Caki2 (cell line): ENCODE data around the gene NTNG2. TPM values are rescaled to one million over a fixed set of nuclear protein-coding genes. Genes with fewer than 3 reads are reported as not detected.
"Not testable (repeated sequence)": the region's sequence is repeated elsewhere in the genome, so short reads cannot be mapped to it uniquely, and the experiment has no call there.

Experiments used
- DNase-seq: peaks from one replicate; pipeline ENCODE4 v3.0.0-alpha.2; 2015; ENCODE audit warnings: low read depth
- in situ Hi-C: cut with HindIII; loops from 2 replicates; pipeline ENCODE4 v1.10.0; 2016; ENCODE audit warnings: low sequenced_read_pairs, low pct_unique_long_range_greater_than_20kb, mixed read lengths
- total RNA-seq: library from RNA; depleted of rRNA; stranded (reverse); fragments of >200 nt; shearing (Covaris generic); gene quantifications from 2 replicates; pipeline ENCODE4 v1.2.3, GENCODE V29; 2014; ENCODE audit warnings: low replicate concordance; rRNA removed

The NTNG2 gene, protein sequence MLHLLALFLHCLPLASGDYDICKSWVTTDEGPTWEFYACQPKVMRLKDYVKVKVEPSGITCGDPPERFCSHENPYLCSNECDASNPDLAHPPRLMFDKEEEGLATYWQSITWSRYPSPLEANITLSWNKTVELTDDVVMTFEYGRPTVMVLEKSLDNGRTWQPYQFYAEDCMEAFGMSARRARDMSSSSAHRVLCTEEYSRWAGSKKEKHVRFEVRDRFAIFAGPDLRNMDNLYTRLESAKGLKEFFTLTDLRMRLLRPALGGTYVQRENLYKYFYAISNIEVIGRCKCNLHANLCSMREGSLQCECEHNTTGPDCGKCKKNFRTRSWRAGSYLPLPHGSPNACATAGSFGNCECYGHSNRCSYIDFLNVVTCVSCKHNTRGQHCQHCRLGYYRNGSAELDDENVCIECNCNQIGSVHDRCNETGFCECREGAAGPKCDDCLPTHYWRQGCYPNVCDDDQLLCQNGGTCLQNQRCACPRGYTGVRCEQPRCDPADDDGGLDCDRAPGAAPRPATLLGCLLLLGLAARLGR
- 5.1 and 31.1 TPM in 2 replicates for total RNA-seq

DNA sequence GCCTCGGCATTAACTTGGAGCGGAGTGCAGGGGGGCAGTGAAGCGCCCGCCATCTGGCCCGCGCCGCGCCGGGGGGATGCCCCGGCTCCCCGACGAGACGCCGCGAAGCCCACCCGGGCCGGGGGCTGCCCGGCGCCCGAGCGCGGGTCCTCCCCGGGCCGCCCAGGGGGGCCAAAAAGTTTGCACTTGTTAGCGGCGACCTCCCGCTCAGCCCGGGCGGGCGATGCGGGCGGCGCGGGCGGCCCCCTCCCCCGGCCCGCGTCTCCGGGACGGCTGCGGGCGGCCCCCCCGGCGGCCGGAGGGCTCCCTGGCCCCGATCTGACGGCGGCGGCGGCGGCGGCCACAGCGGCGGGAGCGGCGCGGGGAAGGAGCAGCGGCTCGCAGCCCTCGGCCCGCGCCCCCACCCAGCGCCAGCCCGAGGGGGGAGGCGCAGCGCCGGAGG, at the start of gene NTNG2:
Gene NTNG2 (plus strand): TSS at position 316 of the 442 bp plus-strand sequence. CDS start 4,774 bp downstream, outside the sequence.
- in situ Hi-C loops, result no loop called here

DNA sequence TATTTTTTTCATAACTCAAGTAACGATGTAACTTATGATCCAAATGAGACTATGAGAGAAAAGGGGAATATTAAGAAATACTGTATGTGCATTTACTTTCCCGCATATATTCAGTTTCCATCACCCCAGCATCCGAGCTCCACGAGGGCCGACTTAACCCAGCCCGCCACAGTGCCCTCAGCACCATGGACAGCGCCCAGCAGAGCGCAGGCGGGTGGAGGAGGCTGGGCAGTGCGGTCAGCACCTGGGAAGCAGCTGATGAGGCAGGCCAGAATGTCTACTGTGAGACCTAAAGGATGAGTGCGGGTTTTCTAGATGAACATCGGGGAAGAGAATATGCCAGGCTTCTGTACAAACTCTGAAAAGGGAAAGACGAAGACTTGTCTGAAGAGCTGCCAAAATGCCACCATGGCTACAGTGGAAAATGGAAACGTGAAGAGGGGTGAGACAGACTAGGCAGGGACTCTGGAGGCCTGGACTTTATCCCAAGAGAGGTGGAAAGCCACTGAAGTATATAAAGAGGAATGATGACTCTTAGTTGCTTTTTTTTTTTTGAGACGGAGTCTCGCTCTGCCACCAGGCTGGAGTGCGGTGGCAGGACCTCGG, 47.7 kb upstream of the NTNG2 start:
- in situ Hi-C loops, result no loop called here
- peak; percentile 51 for DNase-seq

More for the DNA sequence above, at the start of gene NTNG2:
- no peak for DNase-seq

DNA sequence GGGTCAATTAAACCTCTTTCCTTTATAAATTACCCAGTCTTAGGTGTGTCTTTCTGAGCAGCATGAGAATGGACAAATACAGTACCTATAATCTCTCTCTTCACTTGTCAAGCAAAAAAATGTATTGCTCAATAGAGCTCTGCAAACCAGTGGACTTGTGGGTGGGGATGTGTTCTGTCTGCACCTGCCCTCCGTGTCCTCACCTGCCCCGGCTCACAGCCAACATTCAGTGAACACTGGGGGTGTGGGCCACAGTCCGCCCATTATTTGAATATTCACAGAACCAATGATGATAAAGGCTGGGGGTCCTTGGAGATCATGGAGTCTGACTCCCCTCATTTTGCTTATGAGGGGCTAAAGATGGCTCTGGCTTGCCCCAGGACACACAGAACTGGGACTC, 45.3 kb upstream of the NTNG2 start:
- in situ Hi-C loops, result no loop called here
- DNase-seq, result no peak

DNA sequence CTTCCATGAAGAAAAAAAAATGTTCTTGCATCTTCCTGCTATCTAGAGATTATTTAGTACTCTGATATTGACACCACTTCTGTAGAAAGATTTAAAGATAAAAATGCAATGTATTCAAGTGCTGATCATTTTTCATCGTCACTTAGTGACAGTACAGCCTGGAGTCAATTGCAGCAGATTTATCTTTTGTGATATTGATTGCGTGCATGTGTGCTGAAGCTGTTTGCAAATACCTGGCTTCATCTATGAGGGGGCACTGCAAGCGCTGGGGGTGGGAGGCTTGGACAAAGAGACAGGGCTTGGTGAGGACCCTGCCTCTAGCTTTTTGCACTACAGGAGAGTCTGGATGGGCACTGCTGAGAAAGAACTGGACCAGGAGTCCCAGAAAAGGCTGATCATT, 44.2 kb upstream of the NTNG2 start:
- in situ Hi-C loops, result no loop called here
- DNase-seq, result no peak

DNA sequence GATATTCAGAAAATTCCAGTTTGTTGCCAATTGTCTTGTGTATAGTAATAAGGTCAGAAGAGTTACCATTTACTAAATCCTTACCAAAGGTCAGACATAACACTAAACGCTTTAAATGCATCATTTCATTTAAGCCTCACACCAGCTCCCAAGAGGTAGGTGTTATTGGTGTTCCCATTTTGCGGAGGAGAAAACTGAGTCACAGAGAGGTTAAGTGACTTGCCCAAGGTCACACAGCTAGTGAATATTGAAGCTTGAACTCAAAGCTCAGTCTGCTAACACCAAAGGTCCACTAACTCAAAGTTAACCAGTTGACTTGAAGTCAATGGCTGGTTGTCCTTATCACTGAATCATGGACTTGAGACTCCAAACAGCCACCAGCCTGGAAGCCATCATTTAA, 40.8 kb upstream of the NTNG2 start:
- no peak for DNase-seq
- in situ Hi-C loops, result no loop called here

DNA sequence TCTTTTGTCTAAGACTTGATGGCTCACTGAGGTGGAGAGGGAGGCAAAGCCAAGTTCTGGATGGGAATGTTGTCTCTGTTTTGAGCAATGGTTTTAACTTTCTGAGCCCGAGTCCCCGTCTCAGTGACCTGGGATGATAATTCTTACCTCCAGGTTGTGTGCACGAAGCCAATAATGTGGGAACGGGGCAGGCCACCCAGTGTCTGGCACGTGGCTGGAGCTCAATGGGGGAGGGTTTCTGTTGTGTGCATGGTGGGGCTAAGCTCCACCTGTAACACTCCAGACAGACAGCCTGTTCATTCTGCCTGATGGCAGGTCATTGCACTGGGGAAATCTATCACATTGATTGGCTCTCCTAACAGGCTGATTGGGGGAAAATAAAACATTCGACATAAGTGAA, 37.1 kb upstream of the NTNG2 start:
- in situ Hi-C loops, result no loop called here
- no peak for DNase-seq

DNA sequence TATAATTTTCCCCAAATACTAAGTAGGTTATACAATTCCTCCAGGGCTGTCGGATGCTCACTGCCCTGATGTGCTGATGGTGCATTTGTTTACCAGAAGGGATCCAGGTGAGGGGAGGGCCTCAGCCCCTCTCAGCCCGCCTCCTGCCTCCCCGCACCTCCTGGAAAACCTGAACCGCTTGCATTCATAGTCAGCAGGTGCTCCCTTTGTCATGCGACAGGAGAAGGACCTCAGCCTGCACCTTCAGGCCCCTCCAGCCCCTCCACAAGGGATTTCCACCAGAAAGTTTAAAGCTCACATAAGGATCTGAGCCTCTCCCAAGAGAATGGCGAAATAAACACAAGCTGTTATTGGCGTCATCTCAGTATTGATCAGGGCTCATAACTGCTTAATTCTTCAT, 36.5 kb upstream of the NTNG2 start:
- no peak for DNase-seq
- in situ Hi-C loops, result no loop called here

DNA sequence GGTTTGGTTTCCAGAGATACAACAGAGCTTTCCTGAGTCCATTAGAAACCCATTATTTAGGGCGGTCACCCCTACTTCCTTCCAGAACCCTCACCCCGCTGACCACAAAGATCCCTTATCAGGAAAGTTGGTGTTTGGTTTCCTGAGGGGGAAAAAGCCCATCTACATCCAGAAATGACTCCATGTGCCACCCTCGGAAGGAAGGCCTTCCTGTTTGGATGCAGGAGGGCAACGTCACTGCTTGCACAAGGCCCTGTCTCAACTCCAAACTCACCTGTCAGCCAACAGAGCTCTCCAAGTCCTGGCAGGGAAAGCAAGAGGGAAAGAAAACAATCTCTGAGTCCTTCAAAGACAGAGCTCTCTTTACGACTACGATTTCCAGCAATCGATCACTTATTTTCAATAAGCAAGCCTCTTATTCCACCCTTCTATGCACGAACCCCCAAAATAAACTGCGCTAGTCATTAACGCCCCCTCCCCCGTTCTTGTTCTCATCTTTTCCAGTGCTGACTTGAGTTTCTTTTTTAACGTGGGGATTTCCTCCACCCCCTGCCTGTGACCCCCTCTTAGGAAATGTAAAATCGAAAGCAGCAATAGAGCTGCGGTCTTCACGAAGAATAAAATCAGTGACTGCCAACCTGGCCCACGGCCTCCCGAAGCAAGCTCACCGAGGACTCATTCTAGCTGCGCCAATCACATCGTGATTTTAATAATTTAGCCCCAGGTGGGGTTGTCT, 35.7 kb upstream of the NTNG2 start:
- DNase-seq, result no peak

DNA sequence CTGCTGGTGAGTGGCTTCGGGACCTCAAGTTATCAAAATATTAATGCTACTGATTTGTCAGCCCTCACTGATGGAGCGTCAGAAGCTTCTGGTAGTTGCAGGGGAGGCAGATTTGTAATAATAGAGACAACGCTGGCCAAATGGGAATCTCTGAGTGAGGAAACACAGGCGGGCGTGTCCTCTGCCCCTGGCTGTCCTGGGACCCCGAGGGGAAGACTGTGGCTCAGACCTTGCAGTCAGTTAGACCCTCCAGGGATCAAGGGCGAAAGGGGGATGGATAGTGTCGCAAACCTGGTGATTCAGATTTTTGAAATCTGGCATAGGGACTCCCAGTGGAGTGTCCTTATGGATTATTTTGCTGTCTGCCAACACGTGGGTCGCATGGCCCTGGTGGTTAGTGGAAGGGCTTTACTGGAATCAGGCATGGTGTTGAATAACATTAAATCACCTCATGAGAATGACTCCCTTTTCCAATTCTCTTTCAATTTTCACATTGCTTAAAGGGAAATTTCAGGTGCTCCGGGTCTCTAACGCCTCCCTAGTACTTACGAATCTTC, 35.1 kb upstream of the NTNG2 start:
- no peak for DNase-seq
- in situ Hi-C loops, result no loop called here

More for the DNA sequence above, 35.7 kb upstream of the NTNG2 start:
- in situ Hi-C loops, result no loop called here

DNA sequence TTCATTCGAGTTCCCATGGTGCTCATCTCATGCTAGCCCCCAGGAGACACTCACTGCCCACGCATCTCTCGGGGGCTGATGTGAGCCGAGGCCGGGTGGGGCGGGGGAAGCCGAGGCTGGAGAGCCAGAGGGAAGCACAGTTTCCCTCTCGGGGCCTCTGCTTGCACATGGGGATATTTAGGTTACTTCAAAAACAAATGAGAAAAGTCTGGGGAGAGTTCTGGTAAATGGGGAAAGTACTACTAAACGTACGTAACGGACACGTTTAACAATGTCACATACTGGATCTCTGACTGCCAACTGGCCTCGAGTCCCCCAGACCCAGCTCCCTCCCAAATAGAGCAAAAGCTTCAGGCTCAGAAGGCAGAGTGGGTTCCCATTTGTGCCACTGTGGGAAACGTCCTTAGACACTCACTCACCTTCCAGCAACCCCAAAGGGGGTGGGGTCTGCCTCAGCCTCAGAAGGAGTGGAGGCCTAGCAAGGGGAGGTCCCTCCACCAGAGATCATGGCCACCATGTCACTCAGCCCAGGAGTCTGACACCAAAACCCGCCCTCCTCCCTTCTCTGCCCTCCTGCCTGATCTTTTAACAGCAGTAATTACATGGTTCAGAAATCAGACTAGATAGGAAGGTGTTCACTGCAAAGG, 33.8 kb upstream of the NTNG2 start:
- DNase-seq, result no peak
- in situ Hi-C loops, result no loop called here

DNA sequence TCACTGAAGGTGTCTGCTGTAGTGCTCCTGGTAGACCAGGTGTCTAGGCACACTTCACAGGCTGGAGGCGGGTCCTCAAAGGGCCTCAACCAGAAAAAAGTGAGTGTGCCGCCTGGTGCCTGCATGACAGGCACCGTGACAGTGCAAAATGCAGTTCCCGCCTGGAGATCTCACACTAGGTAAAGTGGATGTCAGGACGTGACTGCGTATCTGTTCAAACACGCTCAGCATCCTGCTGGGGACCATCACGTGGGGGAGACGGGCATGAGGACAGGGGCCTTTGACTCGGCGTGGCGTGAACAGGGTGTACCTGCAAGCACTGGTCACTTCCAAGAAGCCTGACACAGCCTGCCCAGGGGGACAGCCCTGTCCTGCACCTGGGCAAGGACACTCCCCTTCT, 32.3 kb upstream of the NTNG2 start:
- in situ Hi-C loops, result no loop called here
- no peak for DNase-seq

DNA sequence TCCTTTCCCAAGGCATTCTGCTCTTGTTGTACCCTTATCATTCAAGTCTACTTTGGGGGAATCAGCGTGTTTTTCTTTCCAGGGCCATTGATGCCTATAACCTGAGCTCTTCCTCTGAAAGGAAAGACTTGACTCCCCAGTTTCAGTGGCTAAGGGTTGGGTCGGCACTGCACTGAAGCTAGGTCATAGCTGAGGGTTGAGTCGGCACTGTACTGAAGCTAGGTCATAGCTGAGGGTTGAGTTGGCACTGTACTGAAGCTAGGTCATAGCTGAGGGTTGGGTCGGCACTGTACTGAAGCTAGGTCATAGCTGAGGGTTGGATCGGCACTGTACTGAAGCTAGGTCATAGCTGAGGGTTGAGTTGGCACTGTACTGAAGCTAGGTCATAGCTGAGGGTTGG, 27.8 kb upstream of the NTNG2 start:
- in situ Hi-C loops, DNase-seq: not testable (repeated sequence)

DNA sequence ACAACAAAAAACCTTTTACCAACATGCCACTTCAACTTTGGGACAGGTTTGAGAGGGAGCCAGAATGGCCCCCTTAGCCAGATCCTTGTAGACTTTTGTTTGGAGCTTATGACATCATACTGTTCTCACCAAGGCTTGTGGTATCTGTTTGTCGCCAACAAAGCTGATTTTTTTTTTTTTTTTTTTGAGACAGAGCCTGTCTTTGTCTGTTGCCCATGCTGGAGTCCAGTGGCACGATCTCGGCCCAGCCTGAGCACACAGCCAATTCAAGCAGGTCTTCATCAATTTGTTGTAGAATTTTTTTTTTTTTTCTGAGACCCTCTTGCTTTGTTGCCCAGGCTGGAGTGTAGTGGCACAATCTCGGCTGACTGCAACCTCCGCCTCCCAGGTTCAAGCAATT, 26.4 kb upstream of the NTNG2 start:
- in situ Hi-C loops, result no loop called here
- DNase-seq, result no peak

DNA sequence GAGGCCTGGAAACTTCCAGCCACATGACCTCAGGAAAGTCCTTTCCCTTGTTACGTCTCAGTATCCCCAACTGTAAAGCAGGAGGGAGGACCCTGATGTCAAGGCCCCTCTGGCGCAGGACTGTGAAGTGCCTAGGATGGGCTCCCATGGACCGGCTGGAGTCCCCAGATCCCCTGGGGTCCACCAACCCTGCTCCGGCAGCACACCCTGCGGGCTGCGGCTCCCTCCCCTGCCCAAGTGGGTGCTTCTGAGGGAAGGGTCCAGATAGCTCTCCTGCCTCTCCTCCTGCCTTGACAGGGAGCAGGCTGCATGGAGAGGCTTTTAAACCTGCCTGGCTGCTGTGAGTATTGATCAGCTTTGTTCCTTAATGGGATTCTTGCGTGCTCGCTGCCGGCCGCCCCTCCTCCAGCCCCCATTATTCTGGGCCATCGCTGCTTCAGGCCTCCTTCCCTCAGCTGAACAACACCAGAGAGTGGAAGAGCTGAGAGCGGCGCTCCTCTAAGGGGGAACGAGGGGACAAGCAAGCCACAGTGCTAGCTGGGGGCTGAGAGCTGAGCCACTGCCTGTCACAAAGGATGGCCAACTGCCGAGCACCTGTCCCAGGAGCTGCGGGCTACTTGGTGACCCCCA, 25.6 kb upstream of the NTNG2 start:
- in situ Hi-C loops, result no loop called here
- no peak for DNase-seq

DNA sequence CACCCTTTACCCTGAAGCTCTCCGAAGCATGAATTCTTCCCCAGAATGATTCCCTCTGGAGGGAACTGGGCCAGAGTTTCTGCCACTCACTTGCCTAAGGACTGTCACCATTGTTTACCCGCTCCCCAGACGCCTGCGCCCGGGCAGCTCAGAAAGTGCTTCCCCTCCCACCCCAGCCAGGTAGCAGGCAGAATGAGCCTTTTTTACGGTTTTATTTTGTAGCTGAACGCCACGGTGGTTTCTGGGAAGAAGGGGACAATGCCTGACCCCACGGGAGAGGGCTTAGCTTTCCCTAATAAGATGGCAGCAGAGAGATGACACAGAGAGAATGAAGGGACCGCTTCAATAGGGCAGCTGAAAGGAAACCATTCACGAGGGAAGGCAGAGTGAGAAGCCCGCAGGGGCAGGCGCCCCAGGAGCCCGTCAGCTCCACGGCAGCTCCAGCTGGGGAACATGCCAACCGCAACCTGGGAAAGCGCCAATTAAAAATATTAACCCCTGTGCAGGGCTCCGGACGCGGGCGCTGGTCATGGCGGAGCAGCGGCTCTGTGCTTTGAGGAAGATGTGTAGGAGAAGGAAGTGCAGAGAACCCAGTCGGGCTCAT, 20.4 kb upstream of the NTNG2 start:
- in situ Hi-C loops, result no loop called here
- DNase-seq, result no peak

DNA sequence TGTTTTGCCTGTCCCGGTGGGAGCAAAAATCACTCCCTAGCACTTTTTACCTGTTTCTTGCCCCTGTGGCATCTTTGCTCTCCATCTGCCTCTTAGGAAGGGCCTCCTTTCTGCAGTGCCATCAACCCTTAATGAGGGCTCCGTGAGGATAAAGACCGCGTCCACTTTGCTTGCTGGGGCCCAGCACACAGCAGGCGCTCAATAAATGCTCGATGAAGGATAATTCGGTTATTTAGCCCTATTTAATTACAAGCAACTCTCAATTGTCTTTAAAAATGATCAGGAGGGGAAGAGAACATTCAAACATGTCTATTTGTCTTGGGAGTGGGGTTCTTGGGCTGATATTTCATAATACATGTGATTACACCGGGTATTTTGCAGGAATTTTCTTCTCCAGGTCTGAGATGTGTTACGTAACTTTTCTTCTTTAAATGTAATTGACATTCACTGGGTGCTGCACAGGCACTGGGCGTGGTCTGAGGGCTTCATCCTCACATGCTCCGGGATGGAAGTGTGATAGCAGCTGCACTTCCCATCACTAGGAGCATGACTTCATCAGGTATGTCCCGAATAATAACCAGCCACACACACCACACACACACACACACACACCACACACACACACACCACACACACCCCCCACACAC, 19.8 kb upstream of the NTNG2 start:
- in situ Hi-C loops, result no loop called here
- DNase-seq, result no peak

DNA sequence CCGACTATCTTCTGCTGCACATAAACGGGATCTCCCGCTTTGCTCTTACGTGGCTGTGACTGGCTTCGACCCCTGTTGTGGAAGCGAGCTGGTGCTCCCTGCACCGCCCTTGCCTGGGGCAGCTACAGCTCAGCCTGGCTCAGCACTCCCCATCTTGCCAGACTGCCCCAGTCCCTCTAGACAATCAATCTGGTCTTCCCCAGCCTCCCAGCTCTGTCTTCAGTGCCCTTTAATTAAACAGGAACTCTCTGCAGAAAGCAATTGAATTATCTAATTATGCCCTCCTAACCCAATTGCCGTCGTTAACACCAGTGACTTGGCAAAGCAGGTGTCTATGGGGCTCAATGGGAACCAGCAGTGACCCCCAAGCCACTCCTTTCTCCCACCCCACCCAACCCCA, 18.9 kb upstream of the NTNG2 start:
- in situ Hi-C loops, result no loop called here
- DNase-seq, result no peak
